K562 (cell line): ENCODE measurements around the gene EBNA1BP2. TPM values are rescaled to one million over a fixed set of nuclear protein-coding genes. Genes with fewer than 3 reads are reported as not detected.

ENCODE experiments used
- ARNT ChIP-seq, 2 experiments: fragments of 450-650 bp; IDR thresholded peaks; 2 replicates each; pipeline ENCODE4 v1.6.1; 2016; ENCODE audit warnings: mild to moderate bottlenecking in 1 of 2
- ELF2 ChIP-seq: fragments of 250-450 bp; sonication (Bioruptor Pico); IDR thresholded peaks from 2 replicates; pipeline ENCODE4 v1.5.0; 2021; ENCODE audit warnings: mild to moderate bottlenecking
- FOXM1 ChIP-seq, 2 experiments: fragments of 450-650 bp in 1 of 2; sonication (generic) in 1 of 2; formaldehyde crosslinking in 1 of 2; IDR thresholded peaks; 2 replicates each; pipeline versions ENCODE4 v1.6.1 to v1.9.0; 2017 to 2022; ENCODE audit warnings: low read depth in 2 of 2, mild to moderate bottlenecking in 2 of 2, missing genetic modification reagents in 1 of 2, moderate library complexity in 1 of 2
- HOXB6 ChIP-seq: fragments of 250-450 bp; sonication (Bioruptor Pico); IDR thresholded peaks from 2 replicates; pipeline ENCODE4 v1.5.1; 2022; ENCODE audit warnings: mild to moderate bottlenecking, borderline replicate concordance
- IFI16 ChIP-seq: fragments of 250-450 bp; sonication (Bioruptor Pico); IDR thresholded peaks from 2 replicates; pipeline ENCODE4 v2.1.2; 2022; ENCODE audit warnings: mild to moderate bottlenecking, inconsistent platforms
- JUND ChIP-seq, 2 experiments: IDR thresholded peaks; 2 replicates in 1 of 2; 3 replicates in 1 of 2; pipeline ENCODE4 v1.6.1; 2011; ENCODE audit warnings: borderline replicate concordance in 2 of 2, low read depth in 2 of 2, low read length in 2 of 2, improper control_type of control experiment in 1 of 2, missing biosample characterization in 1 of 2, missing genetic modification characterization in 1 of 2, missing genetic modification reagents in 1 of 2
- KAT8 ChIP-seq: fragments of 450-650 bp; IDR thresholded peaks from 2 replicates; pipeline ENCODE4 v1.6.1; 2016; ENCODE audit warnings: low read depth, mild to moderate bottlenecking
- KLF1 ChIP-seq: fragments of 450-650 bp; IDR thresholded peaks from 2 replicates; pipeline ENCODE4 v1.6.1; 2016; ENCODE audit warnings: missing genetic modification characterization, missing compliant biosample characterization
- NCOA2 ChIP-seq, 2 experiments: fragments of 450-650 bp; IDR thresholded peaks; 2 replicates each; pipeline ENCODE4 v1.6.1; 2018; ENCODE audit warnings: mild to moderate bottlenecking in 2 of 2, moderate library complexity in 1 of 2; ENCODE audit not compliant: partially characterized antibody in 2 of 2
- NR2C1 ChIP-seq, 2 experiments: fragments of 450-650 bp; IDR thresholded peaks; 2 replicates each; pipeline ENCODE4 v1.6.1; 2017; ENCODE audit warnings: mild to moderate bottlenecking in 2 of 2, antibody characterized with exemption in 1 of 2, inconsistent platforms in 1 of 2, missing compliant biosample characterization in 1 of 2, missing genetic modification characterization in 1 of 2
- RB1 ChIP-seq: fragments of 450-650 bp; IDR thresholded peaks from 2 replicates; pipeline ENCODE4 v1.6.1; 2017; ENCODE audit warnings: low read depth, mild to moderate bottlenecking
- SMC3 ChIP-seq: conservative IDR thresholded peaks from 2 replicates; pipeline ENCODE4 v1.6.1; 2011; ENCODE audit warnings: low read depth, low read length, improper control_type of control experiment; ENCODE audit not compliant: insufficient read depth
- TEAD2 ChIP-seq: fragments of 450-650 bp; IDR thresholded peaks from 2 replicates; pipeline ENCODE4 v1.6.1; 2016; ENCODE audit warnings: missing genetic modification characterization, control low read depth, missing compliant biosample characterization
- TRIM24 ChIP-seq, 2 experiments: fragments of 450-650 bp; IDR thresholded peaks; 2 replicates each; pipeline ENCODE4 v1.6.1; 2016
- ZNF174 ChIP-seq: fragments of 250-450 bp; sonication (Bioruptor Pico); IDR thresholded peaks from 2 replicates; pipeline ENCODE4 v1.4.0; 2020; ENCODE audit warnings: mild to moderate bottlenecking
- ZNF232 ChIP-seq: sonication (generic); formaldehyde crosslinking; IDR thresholded peaks from 2 replicates; pipeline ENCODE4 v1.8.0; 2022; ENCODE audit warnings: mild to moderate bottlenecking, missing genetic modification reagents
- ZNF263 ChIP-seq: sonication (generic); formaldehyde crosslinking; IDR thresholded peaks from 2 replicates; pipeline ENCODE4 v1.8.0; 2022; ENCODE audit warnings: mild to moderate bottlenecking, missing genetic modification reagents, borderline replicate concordance
- ZNF274 ChIP-seq: IDR thresholded peaks from 2 replicates; pipeline ENCODE4 v1.6.1; 2011; ENCODE audit warnings: low read depth, mild to moderate bottlenecking, low read length, moderate library complexity, borderline replicate concordance
- ZNF282 ChIP-seq: sonication (generic); formaldehyde crosslinking; IDR thresholded peaks from 2 replicates; pipeline ENCODE4 v1.8.1; 2023; ENCODE audit warnings: missing genetic modification reagents
- polyA plus RNA-seq, 8 experiments: library from polyadenylated mRNA; depleted of rRNA in 4 of 8; stranded (reverse) in 5 of 8; unstranded in 3 of 8; fragments of >200 nt; fragmentation: Nextera tagmentation in 2 of 8; fragmentation: Illumina TruSeq in 1 of 8; extraction: Ambion mirVana in 2 of 8; extraction: Trizol in 1 of 8; gene quantifications; 2 replicates each; pipeline versions ENCODE4 v1.2.1 to v1.2.3, GENCODE V29; 2011 to 2014; ENCODE audit warnings: inconsistent platforms in 1 of 8, missing spikeins in 1 of 8
- total RNA-seq, 7 experiments: library from RNA; depleted of rRNA in 6 of 7; stranded (reverse); fragments of >200 nt in 6 of 7; fragmentation: Illumina TruSeq in 2 of 7; extraction: Trizol in 2 of 7; gene quantifications; 2 replicates each; pipeline versions ENCODE4 v1.2.1 to v1.2.3, GENCODE V29; 2011 to 2021; ENCODE audit warnings: low replicate concordance in 1 of 7
- TF ChIP-seq, protein P1 (sequence below): fragments of 450-650 bp; formaldehyde crosslinking; IDR thresholded peaks from 2 replicates; pipeline ENCODE4 v1.4.0; 2020; ENCODE audit warnings: mild to moderate bottlenecking, mixed read lengths
- TF ChIP-seq, protein P2 (sequence below): sonication (generic); formaldehyde crosslinking; IDR thresholded peaks from 2 replicates; pipeline ENCODE4 v1.8.1; 2023; ENCODE audit warnings: mild to moderate bottlenecking, missing genetic modification reagents
- TF ChIP-seq, protein P3 (sequence below): fragments of 250-450 bp; sonication (Bioruptor Pico); IDR thresholded peaks from 2 replicates; pipeline ENCODE4 v1.8.0; 2021; ENCODE audit warnings: moderate library complexity, mild to moderate bottlenecking, inconsistent platforms

EBNA1BP2 gene
- total and polyA plus RNA-seq, 9 of the 15 experiments (the other 6 are each of a cell fraction or from before 2014, with no cell fraction given), result 95.2 to 349 (median 249) TPM

DNA sequence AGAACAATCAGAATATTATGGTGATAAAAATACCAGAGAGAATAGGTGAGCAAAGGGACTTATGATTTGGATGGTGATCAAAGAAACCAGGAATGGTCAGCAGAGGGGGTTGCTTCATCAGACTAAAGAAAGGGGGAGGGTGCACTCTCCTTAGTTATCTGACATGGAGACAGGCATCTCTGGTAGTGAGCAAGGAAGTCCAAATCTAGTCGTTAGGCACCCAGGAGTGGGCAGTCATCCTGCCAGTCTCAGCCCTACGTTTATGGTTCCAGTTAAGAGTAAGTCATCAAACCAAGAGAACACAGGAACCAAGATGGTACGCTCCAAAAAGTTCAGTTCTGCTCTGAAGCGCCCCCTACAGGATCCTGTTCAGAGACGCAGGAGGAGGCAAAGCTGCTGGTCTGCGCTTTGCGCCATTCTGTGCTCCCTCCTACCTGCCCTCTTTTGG lies 28.6 kb downstream of the EBNA1BP2 start (continued):
- TF ChIP-seq, protein P1, sequence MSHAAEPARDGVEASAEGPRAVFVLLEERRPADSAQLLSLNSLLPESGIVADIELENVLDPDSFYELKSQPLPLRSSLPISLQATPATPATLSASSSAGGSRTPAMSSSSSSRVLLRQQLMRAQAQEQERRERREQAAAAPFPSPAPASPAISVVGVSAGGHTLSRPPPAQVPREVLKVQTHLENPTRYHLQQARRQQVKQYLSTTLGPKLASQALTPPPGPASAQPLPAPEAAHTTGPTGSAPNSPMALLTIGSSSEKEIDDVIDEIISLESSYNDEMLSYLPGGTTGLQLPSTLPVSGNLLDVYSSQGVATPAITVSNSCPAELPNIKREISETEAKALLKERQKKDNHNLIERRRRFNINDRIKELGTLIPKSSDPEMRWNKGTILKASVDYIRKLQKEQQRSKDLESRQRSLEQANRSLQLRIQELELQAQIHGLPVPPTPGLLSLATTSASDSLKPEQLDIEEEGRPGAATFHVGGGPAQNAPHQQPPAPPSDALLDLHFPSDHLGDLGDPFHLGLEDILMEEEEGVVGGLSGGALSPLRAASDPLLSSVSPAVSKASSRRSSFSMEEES (CRISPR knock-in tag), result no peak
- TF ChIP-seq ZNF282 (CRISPR knock-in tag) (no peak), ZNF263 (CRISPR knock-in tag) (peak; percentile 26; the same call in 1 of the 2 replicates), FOXM1 (IDR thresholded peaks at IDR 0.05; ENCODE audit: low read depth) (peak; percentile 55; the same call in 1 of the 2 replicates), FOXM1 (CRISPR knock-in tag; IDR thresholded peaks at IDR 0.05; ENCODE audit: low read depth) (no peak), ZNF274 (no peak), HOXB6 (CRISPR knock-in tag) (no peak), IFI16 (CRISPR knock-in tag) (no peak), ARNT (IDR thresholded peaks at IDR 0.05) (peak in 1 of 2 experiments; percentile 75; a peak in 2 of 4 replicates), ELF2 (CRISPR knock-in tag) (no peak), KAT8 (no peak), KLF1 (no peak), ZNF232 (CRISPR knock-in tag) (no peak), JUND (IDR thresholded peaks at IDR 0.05; ENCODE audit: borderline replicate concordance, low read depth, low read length) (peak; percentile 95), JUND (tag; IDR thresholded peaks at IDR 0.05; ENCODE audit: borderline replicate concordance, low read depth, low read length) (peak; percentile 57; the same call in 1 of the 3 replicates), ZNF174 (no peak), RB1 (peak; percentile 53; the same call in 1 of the 2 replicates), NR2C1 (IDR thresholded peaks at IDR 0.05) (peak; percentile 6; the same call in 1 of the 2 replicates), NR2C1 (tag; IDR thresholded peaks at IDR 0.05) (no peak), TEAD2 (no peak), NCOA2 (IDR thresholded peaks at IDR 0.05; ENCODE audit: partially characterized antibody in 2 of 2) (no peak), TRIM24 (IDR thresholded peaks at IDR 0.05) (0 out of 4 replicates have a peak, but pooled peaks of 1 of the 2 experiments have one; percentile 21), SMC3 (0 out of 2 replicates have a peak, but pooled peaks have one; percentile 29)
- TF ChIP-seq, protein P2, sequence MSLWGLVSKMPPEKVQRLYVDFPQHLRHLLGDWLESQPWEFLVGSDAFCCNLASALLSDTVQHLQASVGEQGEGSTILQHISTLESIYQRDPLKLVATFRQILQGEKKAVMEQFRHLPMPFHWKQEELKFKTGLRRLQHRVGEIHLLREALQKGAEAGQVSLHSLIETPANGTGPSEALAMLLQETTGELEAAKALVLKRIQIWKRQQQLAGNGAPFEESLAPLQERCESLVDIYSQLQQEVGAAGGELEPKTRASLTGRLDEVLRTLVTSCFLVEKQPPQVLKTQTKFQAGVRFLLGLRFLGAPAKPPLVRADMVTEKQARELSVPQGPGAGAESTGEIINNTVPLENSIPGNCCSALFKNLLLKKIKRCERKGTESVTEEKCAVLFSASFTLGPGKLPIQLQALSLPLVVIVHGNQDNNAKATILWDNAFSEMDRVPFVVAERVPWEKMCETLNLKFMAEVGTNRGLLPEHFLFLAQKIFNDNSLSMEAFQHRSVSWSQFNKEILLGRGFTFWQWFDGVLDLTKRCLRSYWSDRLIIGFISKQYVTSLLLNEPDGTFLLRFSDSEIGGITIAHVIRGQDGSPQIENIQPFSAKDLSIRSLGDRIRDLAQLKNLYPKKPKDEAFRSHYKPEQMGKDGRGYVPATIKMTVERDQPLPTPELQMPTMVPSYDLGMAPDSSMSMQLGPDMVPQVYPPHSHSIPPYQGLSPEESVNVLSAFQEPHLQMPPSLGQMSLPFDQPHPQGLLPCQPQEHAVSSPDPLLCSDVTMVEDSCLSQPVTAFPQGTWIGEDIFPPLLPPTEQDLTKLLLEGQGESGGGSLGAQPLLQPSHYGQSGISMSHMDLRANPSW (CRISPR knock-in tag), result peak; percentile 77; the same call in 1 of the 2 replicates
- TF ChIP-seq, protein P3, sequence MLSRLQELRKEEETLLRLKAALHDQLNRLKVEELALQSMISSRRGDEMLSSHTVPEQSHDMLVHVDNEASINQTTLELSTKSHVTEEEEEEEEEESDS, result no peak
